Mesendoderm (in vitro differentiated cells): ENCODE results near the gene ADAMTS15.

Source experiments
- DNase-seq: peaks from one replicate; pipeline ENCODE4 v3.0.0; 2013
- H2AK5ac ChIP-seq: 2 replicates; pipeline ENCODE4 v1.6.1; 2013; ENCODE audit warnings: low read length, inconsistent platforms
- H2BK120ac ChIP-seq: 2 replicates; pipeline ENCODE4 v1.6.1; 2013; ENCODE audit warnings: low read depth, mild to moderate bottlenecking, low read length, moderate library complexity, mixed read lengths
- H2BK15ac ChIP-seq: replicated peaks from 2 replicates; pipeline ENCODE4 v1.6.1; 2013; ENCODE audit warnings: low read depth, mild to moderate bottlenecking, moderate library complexity
- H2BK5ac ChIP-seq: 2 replicates; pipeline ENCODE4 v1.6.1; 2013; ENCODE audit warnings: low read length, inconsistent platforms
- H3K18ac ChIP-seq: 2 replicates; pipeline ENCODE4 v1.6.1; 2013; ENCODE audit warnings: mild to moderate bottlenecking, low read length, mixed read lengths
- H3K23ac ChIP-seq: one replicate; pipeline ENCODE4 v1.6.1; 2013; ENCODE audit warnings: low read length
- H3K27ac ChIP-seq: 2 replicates; pipeline ENCODE4 v1.5.1; 2013; ENCODE audit warnings: low read depth, mild to moderate bottlenecking, inconsistent platforms, low read length, moderate library complexity
- H3K27me3 ChIP-seq: 2 replicates; pipeline ENCODE4 v1.6.1; 2013; ENCODE audit warnings: low read length, control low read depth, mild to moderate bottlenecking, inconsistent platforms; ENCODE audit not compliant: insufficient read depth, poor library complexity
- H3K36me3 ChIP-seq: 2 replicates; pipeline ENCODE4 v1.6.1; 2013; ENCODE audit warnings: low read length, inconsistent platforms; ENCODE audit not compliant: control insufficient read depth, insufficient read depth
- H3K4ac ChIP-seq: one replicate; pipeline ENCODE4 v1.6.1; 2013; ENCODE audit warnings: low read depth, mild to moderate bottlenecking, low read length, moderate library complexity
- H3K4me1 ChIP-seq: 2 replicates; pipeline ENCODE4 v1.6.1; 2013; ENCODE audit warnings: low read depth, low read length, inconsistent platforms; ENCODE audit not compliant: control insufficient read depth
- H3K4me2 ChIP-seq: 2 replicates; pipeline ENCODE4 v1.6.1; 2013; ENCODE audit warnings: low read length
- H3K4me3 ChIP-seq: 2 replicates; pipeline ENCODE4 v1.5.1; 2013; ENCODE audit warnings: mild to moderate bottlenecking, low read length
- H3K56ac ChIP-seq: one replicate; pipeline ENCODE4 v1.6.1; 2013; ENCODE audit warnings: low read length
- H3K79me1 ChIP-seq: 2 replicates; pipeline ENCODE4 v1.6.1; 2013; ENCODE audit warnings: low read length, inconsistent platforms
- H3K79me2 ChIP-seq: 2 replicates; pipeline ENCODE4 v1.6.1; 2013; ENCODE audit warnings: mild to moderate bottlenecking, low read length; ENCODE audit not compliant: control insufficient read depth, insufficient read depth
- H3K9ac ChIP-seq: 2 replicates; pipeline ENCODE4 v1.6.1; 2013; ENCODE audit warnings: low read length, inconsistent platforms
- H4K5ac ChIP-seq: one replicate; pipeline ENCODE4 v1.6.1; 2013; ENCODE audit warnings: low read length
- H4K8ac ChIP-seq: one replicate; pipeline ENCODE4 v1.6.1; 2013; ENCODE audit warnings: low read depth, mild to moderate bottlenecking, control low read depth, low read length, moderate library complexity
- WGBS: extraction: QIAGEN DNeasy Blood & Tissue Kit; methylation state at CpG from one replicate; pipeline ENCODE4 v1.1.7; 2013; ENCODE audit warnings: low lambda C conversion rate, missing lambda C conversion rate; ENCODE audit not compliant: insufficient coverage; ENCODE audit errors: extremely low coverage; 5-methylcytosine and 5-hydroxymethylcytosine counted together

Gene ADAMTS15

GRCh38 chr11:130462931-130463330 lies 14.5 kb downstream of the ADAMTS15 start:
- Histone ChIP-seq H3K4me1 (no peaks in the 10 kb centered on the region), H2BK15ac (no peak overlapping the region), H3K79me1 (no peaks in the 10 kb centered on the region), H3K27me3 (no peaks in the 10 kb centered on the region), H3K4me3 (no peak overlapping the region), H3K79me2 (no peaks in the 10 kb centered on the region), H3K18ac (no peak overlapping the region), H2AK5ac (no peak overlapping the region), H3K23ac (no peak overlapping the region), H3K9ac (no peak overlapping the region), H3K4ac (no peak overlapping the region), H3K56ac (no peak overlapping the region), H4K5ac (no peak overlapping the region), H3K4me2 (no peak overlapping the region), H3K27ac (no peak overlapping the region), H4K8ac (no peak overlapping the region), H2BK120ac (no peak overlapping the region), H2BK5ac (no peak overlapping the region), H3K36me3 (no peaks in the 10 kb centered on the region)
- DNase-seq: no peak
- no CpG with 5 or more reads among the region's 8 CpGs for WGBS

- Histone ChIP-seq H3K4me2 (no peak overlapping the region), H3K27ac (no peak overlapping the region), H4K8ac (no peak overlapping the region), H3K4me3 (no peak overlapping the region), H2BK120ac (no peak overlapping the region), H3K18ac (no peak overlapping the region), H2AK5ac (no peak overlapping the region), H3K4me1 (no peaks in the 10 kb centered on the region), H3K36me3 (no peaks in the 10 kb centered on the region), H3K79me1 (no peaks in the 10 kb centered on the region), H3K23ac (no peak overlapping the region), H3K79me2 (no peaks in the 10 kb centered on the region), H3K4ac (no peak overlapping the region), H2BK5ac (no peak overlapping the region), H3K9ac (no peak overlapping the region), H3K56ac (no peak overlapping the region), H3K27me3 (no peaks in the 10 kb centered on the region), H4K5ac (no peak overlapping the region), H2BK15ac (no peak overlapping the region)
- DNase-seq: no peak
These were observed 15.9 kb downstream of the ADAMTS15 start for GRCh38 chr11:130464291-130464812.

GRCh38 chr11:130465263-130465662 lies 16.8 kb downstream of the ADAMTS15 start:
- H3K27me3 ChIP-seq: no peaks in the 10 kb centered on the region
- H2BK120ac ChIP-seq: no peak overlapping the region
- H4K8ac ChIP-seq: no peak overlapping the region
- no peaks in the 10 kb centered on the region for H3K79me2 ChIP-seq
- no peak overlapping the region for H3K23ac ChIP-seq
- no peak overlapping the region for H3K18ac ChIP-seq
- H2AK5ac ChIP-seq: no peak overlapping the region
- no peak overlapping the region for H3K56ac ChIP-seq
- WGBS: no CpG with 5 or more reads among the region's 5 CpGs
- no peak overlapping the region for H2BK15ac ChIP-seq
- no peak overlapping the region for H3K27ac ChIP-seq
- H3K36me3 ChIP-seq: no peaks in the 10 kb centered on the region
- no peak overlapping the region for H4K5ac ChIP-seq
- no peak overlapping the region for H3K9ac ChIP-seq
- H3K4me2 ChIP-seq: no peak overlapping the region
- no peak overlapping the region for H2BK5ac ChIP-seq
- no peak overlapping the region for H3K4me3 ChIP-seq
- no peak for DNase-seq
- no peaks in the 10 kb centered on the region for H3K79me1 ChIP-seq
- H3K4me1 ChIP-seq: no peaks in the 10 kb centered on the region
- no peak overlapping the region for H3K4ac ChIP-seq

- WGBS: no CpG with 5 or more reads among the region's 10 CpGs
- Histone ChIP-seq H3K27me3 (no peaks in the 10 kb centered on the region), H3K79me1 (no peaks in the 10 kb centered on the region), H3K4me2 (no peak overlapping the region), H2BK5ac (no peak overlapping the region), H3K27ac (no peak overlapping the region), H2BK120ac (no peak overlapping the region), H3K18ac (no peak overlapping the region), H3K23ac (no peak overlapping the region), H4K8ac (no peak overlapping the region), H3K9ac (no peak overlapping the region), H3K4me1 (no peaks in the 10 kb centered on the region), H3K4me3 (no peak overlapping the region), H3K56ac (no peak overlapping the region), H3K36me3 (no peaks in the 10 kb centered on the region), H3K4ac (no peak overlapping the region), H2BK15ac (no peak overlapping the region), H2AK5ac (no peak overlapping the region), H4K5ac (no peak overlapping the region), H3K79me2 (no peaks in the 10 kb centered on the region)
- no peak for DNase-seq
These were observed 18.9 kb downstream of the ADAMTS15 start for GRCh38 chr11:130467116-130467900.

- Histone ChIP-seq H3K27ac (no peak overlapping the region), H3K27me3 (no peaks in the 10 kb centered on the region), H3K79me2 (no peaks in the 10 kb centered on the region), H3K23ac (no peak overlapping the region), H2BK5ac (no peak overlapping the region), H3K9ac (no peak overlapping the region), H3K4me3 (no peak overlapping the region), H4K8ac (no peak overlapping the region), H4K5ac (no peak overlapping the region), H3K4me2 (no peak overlapping the region), H3K4me1 (no peaks in the 10 kb centered on the region), H2BK120ac (no peak overlapping the region), H3K56ac (no peak overlapping the region), H3K4ac (no peak overlapping the region), H2BK15ac (no peak overlapping the region), H3K79me1 (no peaks in the 10 kb centered on the region), H3K18ac (no peak overlapping the region), H2AK5ac (no peak overlapping the region), H3K36me3 (no peaks in the 10 kb centered on the region)
- DNase-seq: no peak
- WGBS: no CpG with 5 or more reads among the region's 6 CpGs
These were observed 20.7 kb downstream of the ADAMTS15 start for GRCh38 chr11:130469181-130469580.
